A673 (cell line): ENCODE data around the gene YWHAG. TPM values are rescaled to one million over a fixed set of nuclear protein-coding genes. Genes with fewer than 3 reads are reported as not detected.
"Not testable (repeated sequence)": the region's sequence is repeated elsewhere in the genome, so short reads cannot be mapped to it uniquely, and the experiment has no call there.

Source experiments
- BruUV-seq: library from RNA; stranded (reverse); fragments of 400-500 nt; replicated peaks from 2 replicates; lab custom pipeline; 2021; lab: Mats Ljungman, UMichigan
- CTCF ChIA-PET: fragments of 300-600 bp; sonication (Branson Sonifier 250); formaldehyde crosslinking; loops from one replicate; lab custom pipeline; 2022; ENCODE audit warnings: antibody characterized with exemption; lab: Charles Lee
- POLR2A ChIA-PET: fragments of 300-600 bp; sonication (Branson Sonifier 250); formaldehyde crosslinking; loops from one replicate; lab custom pipeline; 2022; ENCODE audit warnings: antibody characterized with exemption; ENCODE audit not compliant: low non-redundant PET; lab: Charles Lee
- DNase-seq: peaks from one replicate; pipeline ENCODE4 v3.0.0-alpha.2; 2015; ENCODE audit warnings: low spot score
- H3K27ac ChIP-seq: fragments of 200-600 bp; sonication (generic); 2 replicates; pipeline ENCODE4 v1.5.1; 2016; ENCODE audit warnings: mixed run types, low read depth, mild to moderate bottlenecking, mixed read lengths, antibody characterized with exemption, low read length; ENCODE audit not compliant: poor library complexity, severe bottlenecking
- H3K27me3 ChIP-seq: fragments of 200-600 bp; sonication (generic); replicated peaks from 2 replicates; pipeline ENCODE4 v1.6.1; 2017; ENCODE audit warnings: mixed run types, low read depth, mild to moderate bottlenecking, mixed read lengths, antibody characterized with exemption, low read length; ENCODE audit not compliant: insufficient read depth, poor library complexity
- H3K36me3 ChIP-seq: fragments of 200-600 bp; sonication (generic); 2 replicates; pipeline ENCODE4 v1.6.1; 2016; ENCODE audit warnings: mixed run types, mild to moderate bottlenecking, mixed read lengths, antibody characterized with exemption, low read length; ENCODE audit not compliant: insufficient read depth, poor library complexity, severe bottlenecking
- H3K4me1 ChIP-seq: fragments of 200-600 bp; sonication (generic); 2 replicates; pipeline ENCODE4 v1.6.1; 2017; ENCODE audit warnings: mixed run types, mild to moderate bottlenecking, mixed read lengths, antibody characterized with exemption, low read length; ENCODE audit not compliant: insufficient read depth, poor library complexity, severe bottlenecking
- H3K4me3 ChIP-seq: fragments of 200-600 bp; sonication (generic); 2 replicates; pipeline ENCODE4 v1.5.1; 2016; ENCODE audit warnings: low read depth, mixed run types, mild to moderate bottlenecking, mixed read lengths, low read length; ENCODE audit not compliant: poor library complexity, severe bottlenecking
- H3K9me3 ChIP-seq: fragments of 200-600 bp; sonication (generic); 2 replicates; pipeline ENCODE4 v1.6.1; 2016; ENCODE audit warnings: mixed run types, low read depth, mild to moderate bottlenecking, mixed read lengths, antibody characterized with exemption, low read length; ENCODE audit not compliant: poor library complexity, severe bottlenecking
- CTCF ChIP-seq: fragments of 300-800, 200-600 bp; sonication (generic); conservative IDR thresholded peaks from 2 replicates; pipeline ENCODE4 v1.5.1; 2017; ENCODE audit warnings: low read depth, mild to moderate bottlenecking, antibody characterized with exemption, low read length, moderate library complexity, mixed read lengths
- EZH2 ChIP-seq: fragments of 200-600 bp; sonication (generic); IDR thresholded peaks from 2 replicates; pipeline ENCODE4 v1.6.1; 2017; ENCODE audit warnings: borderline replicate concordance, low read depth, mild to moderate bottlenecking, mixed read lengths, antibody characterized with exemption, low read length; ENCODE audit not compliant: poor library complexity, severe bottlenecking
- intact Hi-C: fragments of 100-400 bp; cut with micrococcal nuclease; formaldehyde crosslinking; loops from one replicate; pipeline ENCODE4 v1.10.0; 2022; ENCODE audit not compliant: unreplicated experiment
- total RNA-seq: library from RNA; stranded (reverse); gene quantifications from 2 replicates; pipeline ENCODE4 v1.2.3, GENCODE V29; 2021

YWHAG gene
- total RNA-seq, 1 experiment from 2014 or later: 249 TPM

- no peaks in the 10 kb centered on the region for H3K36me3 ChIP-seq
- H3K4me3 ChIP-seq: peak overlapping the region; percentile 48
- TF ChIP-seq CTCF: no peak
- TF ChIP-seq EZH2: no peak
- DNase-seq: peak; percentile 79
- no peak overlapping the region for H3K27ac ChIP-seq
- H3K9me3 ChIP-seq: no peaks in the 10 kb centered on the region
- ChIA-PET CTCF (no interaction called here), POLR2A (interaction anchor here (0.6 kb wide), 1 partner anchor 39 kb away, joined by 26 read pairs; the partner anchor contains the start of gene YWHAG)
- intact Hi-C loops: no loop called here
- BruUV-seq: TSS peak; percentile 27
- no peaks in the 10 kb centered on the region for H3K27me3 ChIP-seq
- H3K4me1 ChIP-seq: peaks cover 21% of the 10 kb centered on the region
Measured at GRCh38 chr7:76397409-76398183, 38.8 kb upstream of the YWHAG start.

- Histone ChIP-seq H3K4me3 (peak overlapping the region; percentile 48), H3K36me3 (no peaks in the 10 kb centered on the region), H3K4me1 (peaks cover 21% of the 10 kb centered on the region), H3K9me3 (no peaks in the 10 kb centered on the region), H3K27me3 (no peaks in the 10 kb centered on the region), H3K27ac (no peak overlapping the region)
- no peak for TF ChIP-seq CTCF
- TF ChIP-seq EZH2: no peak
- intact Hi-C loops: no loop called here
- no TSS peak for BruUV-seq
- DNase-seq: no peak
- ChIA-PET POLR2A (interaction anchor here (0.6 kb wide), 1 partner anchor 38 kb away, joined by 26 read pairs; the partner anchor contains the start of gene YWHAG), CTCF (no interaction called here)
Measured at GRCh38 chr7:76396864-76397263, 38.1 kb upstream of the YWHAG start.

- no peaks in the 10 kb centered on the region for H3K9me3 ChIP-seq
- BruUV-seq: no TSS peak
- intact Hi-C loops: no loop called here
- H3K36me3 ChIP-seq: no peaks in the 10 kb centered on the region
- no peak overlapping the region for H3K4me3 ChIP-seq
- H3K4me1 ChIP-seq: peaks cover 21% of the 10 kb centered on the region
- ChIA-PET CTCF (no interaction called here), POLR2A (no interaction called here)
- TF ChIP-seq EZH2 (no peak), CTCF (no peak)
- peak; percentile 39 for DNase-seq
- no peaks in the 10 kb centered on the region for H3K27me3 ChIP-seq
- no peak overlapping the region for H3K27ac ChIP-seq
Measured at GRCh38 chr7:76395965-76396726, 37.4 kb upstream of the YWHAG start.

GRCh38 chr7:76395605-76395964 is 36.8 kb upstream of the YWHAG start:
- CTCF ChIA-PET, H3K4me3 ChIP-seq, H3K9me3 ChIP-seq, H3K27ac ChIP-seq, DNase-seq, H3K27me3 ChIP-seq, H3K36me3 ChIP-seq, POLR2A ChIA-PET, intact Hi-C loops, BruUV-seq: not testable (repeated sequence)
- peaks cover 21% of the 10 kb centered on the region for H3K4me1 ChIP-seq
